GM18868 (cell line): Measurements from ENCODE around the gene HHAT.
A peak's percentile ranks its signal among the peaks of the same experiment; 100 is the strongest.

Source experiments
- ATAC-seq: cut with Tn5 transposase; IDR thresholded peaks from one replicate; pipeline ENCODE4 v1.9.1; 2021; ENCODE audit warnings: mild to moderate bottlenecking, moderate library complexity; ENCODE audit not compliant: unreplicated experiment

HHAT gene

DNA sequence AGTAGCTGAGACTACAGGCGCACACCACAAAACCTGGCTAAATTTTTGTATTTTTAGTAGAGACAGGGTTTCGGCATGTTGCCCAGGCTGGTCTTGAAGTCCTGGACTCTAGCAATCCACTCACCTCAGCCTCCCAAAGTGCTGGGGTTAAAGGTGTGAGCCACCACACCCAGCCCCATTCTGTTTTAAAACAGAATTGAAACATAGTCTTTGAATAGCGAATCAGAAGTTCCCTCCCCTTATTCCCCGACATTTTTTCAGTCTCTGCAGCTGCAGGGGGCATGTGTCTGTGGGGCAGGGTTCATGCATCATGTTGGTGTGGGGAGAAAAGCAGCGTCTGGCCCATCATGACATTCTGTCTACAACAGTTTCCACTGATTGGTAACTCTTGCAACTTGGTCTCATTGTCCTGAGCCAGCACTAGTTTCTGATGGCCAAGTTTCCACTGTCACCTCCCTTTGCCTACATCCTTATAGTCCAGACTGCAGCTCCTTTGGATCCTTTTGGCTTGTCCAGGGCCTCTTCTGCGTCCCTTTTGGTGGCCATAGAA, 15.6 kb upstream of the HHAT start:
- ATAC-seq: no peak

DNA sequence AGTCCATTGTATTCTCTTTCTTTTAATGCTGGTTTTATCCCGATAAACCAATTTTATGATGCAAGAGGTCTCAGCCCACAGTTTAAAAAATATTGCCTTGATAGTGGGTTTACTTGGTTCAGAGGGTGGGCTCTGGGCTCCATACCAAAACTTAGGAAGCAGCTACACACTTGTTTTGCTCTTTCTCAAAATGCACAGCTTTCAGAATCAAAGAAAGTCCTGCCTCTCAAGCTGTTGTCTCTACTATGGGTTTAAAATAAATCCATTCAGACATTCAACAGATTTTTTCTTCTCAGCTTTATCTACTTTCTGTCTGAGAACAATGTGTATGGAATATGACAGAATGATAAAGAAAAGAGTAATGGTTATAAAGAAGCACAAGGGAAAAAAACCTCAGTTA, 14.8 kb upstream of the HHAT start:
- ATAC-seq: no peak

DNA sequence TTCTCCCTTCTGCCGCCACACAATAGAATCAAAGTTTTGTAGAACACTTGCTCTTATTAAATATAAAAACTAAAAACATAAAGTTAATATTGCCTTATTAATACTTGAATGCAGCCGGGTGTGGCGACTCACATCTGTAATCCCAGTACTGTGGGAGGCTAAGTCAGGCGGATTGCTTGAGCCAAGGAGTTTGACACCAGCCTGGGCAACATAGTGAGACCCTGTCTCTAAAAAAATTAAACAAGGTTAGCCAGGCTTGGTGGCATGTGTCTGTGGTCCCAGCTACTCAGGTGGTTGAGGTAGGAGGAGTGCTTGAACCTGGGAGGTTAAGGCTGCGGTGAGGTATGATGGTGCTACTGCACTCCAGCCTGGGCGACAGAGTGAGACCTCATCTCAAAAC, 13.2 kb upstream of the HHAT start:
- no peak for ATAC-seq

DNA sequence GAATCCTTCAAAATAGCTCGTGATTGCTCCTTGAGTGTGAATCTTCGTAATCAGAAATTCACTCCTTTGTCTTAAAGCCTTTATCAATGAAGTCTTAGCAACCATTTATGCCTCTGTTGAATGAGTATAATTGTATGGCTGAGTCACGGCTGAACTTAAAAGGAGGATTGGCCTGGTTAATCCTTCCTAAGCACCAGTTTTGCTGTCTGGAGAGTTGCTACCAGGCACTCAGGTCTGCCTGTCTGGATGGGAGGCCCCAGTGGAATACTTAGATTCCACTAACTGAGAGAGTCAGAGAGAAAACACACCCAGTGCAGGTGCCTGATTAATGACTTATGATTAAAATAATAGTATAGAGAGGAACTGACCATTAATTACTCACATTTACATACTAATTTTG, 7.6 kb upstream of the HHAT start:
- ATAC-seq: no peak

DNA sequence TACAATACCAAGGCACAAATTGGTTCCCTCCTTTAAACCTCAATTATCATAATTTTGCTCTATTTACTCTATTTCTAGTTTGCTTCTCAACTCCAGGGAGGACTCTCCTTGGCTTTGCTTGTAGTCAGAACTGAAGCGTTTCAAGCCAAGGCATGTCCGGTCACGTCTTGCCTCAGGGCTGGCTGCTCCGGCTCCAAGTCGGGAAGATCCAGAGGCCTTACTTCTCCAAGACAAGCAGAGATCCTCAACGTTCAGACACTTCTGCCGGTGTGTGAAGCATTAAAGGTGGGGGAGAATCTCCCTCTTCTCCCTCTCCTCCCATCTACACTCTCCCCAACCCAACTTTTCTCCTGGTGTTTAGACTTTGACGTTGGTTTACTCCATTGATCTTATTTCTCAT, 7.2 kb upstream of the HHAT start:
- ATAC-seq: no peak

DNA sequence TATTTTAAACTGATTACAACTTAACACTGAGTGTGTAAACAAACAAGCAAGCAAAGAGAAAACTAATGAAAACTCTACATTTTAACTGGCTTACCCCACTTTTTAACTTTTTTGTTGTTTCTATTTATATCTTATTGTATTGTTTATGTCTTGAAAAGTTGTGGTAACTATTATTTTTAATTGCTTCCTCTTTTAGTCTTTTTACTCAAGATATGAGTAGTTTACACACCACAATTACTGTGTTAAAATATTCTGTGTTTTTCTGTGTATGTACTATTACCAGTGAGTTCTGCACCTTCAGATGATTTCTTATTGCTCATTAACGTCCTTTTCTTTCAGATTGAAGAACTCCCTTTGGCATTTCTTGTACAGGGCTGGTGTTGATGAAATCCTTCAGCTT, 4.7 kb upstream of the HHAT start:
- no peak for ATAC-seq

DNA sequence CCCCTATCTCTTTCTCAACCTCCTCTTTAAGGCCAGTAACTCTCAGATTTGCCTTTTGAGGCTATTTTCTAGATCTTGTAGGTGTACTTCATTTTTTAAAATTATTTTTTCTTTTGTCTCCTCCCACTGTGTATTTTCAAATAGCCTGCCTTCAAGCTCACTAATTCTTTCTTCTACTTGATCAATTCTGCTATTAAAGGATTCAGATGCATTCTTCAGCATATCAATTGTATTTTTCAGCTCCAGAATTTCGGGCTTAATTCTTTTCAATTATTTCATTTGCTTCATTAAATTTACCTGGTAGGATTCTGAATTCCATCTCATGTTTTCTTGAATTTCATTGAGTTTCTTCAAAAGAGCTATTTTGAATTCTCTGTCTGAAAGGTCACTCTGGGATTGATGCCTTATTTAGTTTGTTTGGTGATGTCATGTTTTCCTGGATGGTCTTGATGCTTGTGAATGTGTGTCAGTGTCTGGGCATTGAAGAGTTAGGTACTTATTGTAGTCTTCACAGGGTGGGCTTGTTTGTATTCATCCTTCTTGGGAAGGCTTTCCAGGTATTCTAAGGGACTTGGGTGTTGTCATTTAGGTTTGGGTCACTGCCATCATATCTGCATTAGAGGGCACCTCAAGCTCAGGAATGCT, 3.6 kb upstream of the HHAT start:
- no peak for ATAC-seq

DNA sequence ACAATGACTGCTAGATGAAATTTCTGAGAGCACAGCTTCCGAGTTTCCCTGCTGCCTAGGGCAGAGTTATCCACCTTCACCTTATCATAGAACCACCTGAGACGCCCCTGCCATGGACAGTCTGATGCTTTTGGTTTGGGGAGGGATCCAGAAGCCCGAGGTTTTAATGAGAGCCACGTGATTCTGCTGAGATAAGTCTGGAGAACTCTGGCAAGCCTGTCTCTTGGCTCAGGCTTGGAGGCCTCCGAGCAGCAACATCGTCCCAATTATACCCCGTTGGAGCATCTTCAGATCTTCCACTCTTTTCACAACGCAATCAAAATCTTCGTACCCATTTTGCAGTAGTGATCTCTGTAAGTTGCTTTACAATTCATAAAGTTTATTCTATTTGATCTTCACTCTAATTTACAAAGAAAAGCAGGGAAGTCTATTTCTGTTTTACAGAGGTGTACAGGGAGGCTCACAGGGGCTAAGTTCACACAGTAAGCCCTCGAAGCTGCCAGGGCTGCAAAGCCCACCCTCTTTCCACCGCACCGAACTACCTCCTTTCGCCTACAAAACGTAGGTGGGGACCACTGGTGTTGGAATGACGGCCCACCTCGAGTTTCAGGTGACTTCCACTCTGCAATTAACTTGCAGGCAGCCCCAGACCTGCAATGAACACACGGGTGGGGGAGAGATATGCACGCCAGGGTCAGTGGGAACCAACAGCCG, 513 bp upstream of the HHAT start:
- no peak for ATAC-seq

DNA sequence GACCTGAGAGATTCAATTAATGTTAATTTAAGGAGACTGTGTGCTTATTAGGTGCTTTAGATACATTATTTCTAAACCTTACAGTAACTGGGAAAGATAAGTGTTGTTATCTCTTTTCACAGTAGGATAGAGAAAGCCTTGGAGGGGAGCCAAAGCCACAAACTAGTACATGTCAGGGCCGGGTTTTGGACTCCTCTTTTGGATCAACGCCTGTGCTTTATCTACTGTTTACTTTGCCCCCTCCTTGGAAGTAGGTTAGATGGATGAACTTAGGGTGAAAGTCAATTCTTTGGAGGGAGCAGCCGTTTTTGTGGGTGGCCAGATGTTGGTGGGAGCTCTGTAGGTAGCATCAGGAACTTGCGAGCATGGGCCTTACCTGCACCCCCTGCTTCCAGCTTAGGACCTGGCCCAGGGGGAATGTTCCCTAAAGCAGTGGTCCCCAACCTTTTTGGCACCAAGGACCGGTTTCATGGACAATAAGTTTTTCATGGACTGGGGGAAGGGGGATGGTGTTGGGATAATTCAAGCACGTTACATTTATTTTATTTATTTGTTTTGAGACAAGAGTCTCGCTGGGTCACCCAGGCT, 1.7 kb downstream of the HHAT start:
- no peak for ATAC-seq

DNA sequence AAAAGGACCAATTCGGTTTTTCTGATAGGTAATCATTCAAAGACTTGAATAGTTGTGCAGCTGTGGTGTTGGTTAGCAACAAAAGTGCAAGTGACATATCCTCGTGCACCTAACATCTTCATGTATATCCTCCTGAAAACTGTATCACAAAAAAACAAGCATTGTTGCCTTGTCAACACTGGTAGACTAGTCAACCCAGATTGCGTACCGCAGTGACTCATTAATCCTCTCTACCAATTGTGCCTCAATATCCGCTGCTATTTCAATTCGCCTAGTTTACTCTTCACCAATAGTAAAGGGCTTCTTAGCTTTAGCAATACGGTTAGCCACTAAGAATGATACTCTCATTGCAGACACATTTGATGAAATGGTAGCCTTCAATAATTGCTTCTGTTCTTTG, 3.5 kb downstream of the HHAT start:
- no peak for ATAC-seq

DNA sequence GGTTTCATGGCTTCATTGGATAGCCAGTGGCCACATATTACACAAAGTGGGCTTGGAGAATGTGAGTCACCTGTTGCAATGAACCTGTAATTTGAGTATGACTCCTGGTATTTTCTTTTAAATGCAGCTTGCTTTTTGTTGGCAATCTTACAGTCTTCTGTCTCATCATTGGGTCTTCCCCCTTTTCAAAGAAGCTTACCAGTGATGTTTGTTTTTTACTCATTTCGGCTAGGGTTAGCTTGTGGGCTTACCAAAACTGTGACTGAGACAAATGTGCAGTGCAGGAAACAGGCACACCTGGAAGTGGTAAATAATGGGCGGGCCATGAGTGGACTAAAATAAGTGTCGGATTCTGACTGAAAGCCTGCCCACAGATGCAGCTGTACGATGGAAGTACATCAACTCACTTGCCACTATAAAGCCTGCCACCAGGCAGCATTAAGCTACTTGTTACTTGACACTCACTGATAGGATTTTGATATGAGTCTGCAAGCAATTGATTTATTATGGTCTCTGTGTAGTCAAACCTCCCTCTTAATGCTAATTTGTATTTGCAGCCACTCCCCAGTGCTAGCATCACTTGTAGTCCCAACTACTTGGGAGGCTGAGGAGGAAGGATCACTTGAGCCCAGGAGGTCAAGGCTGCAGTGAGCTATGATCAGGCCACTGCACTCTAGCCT, 4.2 kb downstream of the HHAT start:
- peak; percentile 79 for ATAC-seq

DNA sequence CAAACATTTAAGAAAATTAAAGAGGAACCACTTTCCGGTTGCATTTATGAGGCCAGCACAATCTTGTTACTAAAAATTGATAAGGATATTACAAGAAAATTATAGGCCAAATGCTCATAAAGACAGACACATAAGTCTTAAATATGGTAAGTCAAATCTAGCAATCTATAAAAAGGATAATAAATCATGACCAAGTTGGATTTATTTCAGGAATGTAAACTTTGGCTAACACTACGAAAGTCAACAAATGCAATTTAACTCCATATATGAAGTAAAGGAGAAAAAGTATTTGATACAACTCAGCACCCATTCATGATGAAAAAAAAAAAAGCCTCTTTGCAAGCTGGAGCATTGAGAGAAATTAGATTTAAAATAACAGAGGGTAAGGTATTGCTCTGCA, 6.3 kb downstream of the HHAT start:
- no peak for ATAC-seq

DNA sequence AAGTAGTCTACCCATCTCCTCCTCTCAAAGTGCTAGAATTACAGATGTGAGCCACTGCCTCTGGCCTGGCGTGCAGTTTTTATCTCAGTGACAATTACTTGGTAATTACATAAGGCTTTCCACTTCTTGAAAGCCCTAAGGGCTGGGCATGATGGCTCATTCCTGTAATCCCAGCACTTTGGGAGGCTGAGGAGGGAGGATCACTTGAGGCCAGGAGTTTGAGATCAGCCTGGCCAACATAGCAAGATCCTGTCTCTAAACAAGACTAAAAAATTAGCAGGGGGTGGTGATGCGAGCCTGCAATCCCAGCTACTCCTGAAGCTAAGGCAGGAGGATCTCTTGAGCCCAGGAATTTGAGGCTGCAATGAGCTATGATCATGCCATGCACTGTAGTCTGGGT, 7.7 kb downstream of the HHAT start:
- no peak for ATAC-seq

DNA sequence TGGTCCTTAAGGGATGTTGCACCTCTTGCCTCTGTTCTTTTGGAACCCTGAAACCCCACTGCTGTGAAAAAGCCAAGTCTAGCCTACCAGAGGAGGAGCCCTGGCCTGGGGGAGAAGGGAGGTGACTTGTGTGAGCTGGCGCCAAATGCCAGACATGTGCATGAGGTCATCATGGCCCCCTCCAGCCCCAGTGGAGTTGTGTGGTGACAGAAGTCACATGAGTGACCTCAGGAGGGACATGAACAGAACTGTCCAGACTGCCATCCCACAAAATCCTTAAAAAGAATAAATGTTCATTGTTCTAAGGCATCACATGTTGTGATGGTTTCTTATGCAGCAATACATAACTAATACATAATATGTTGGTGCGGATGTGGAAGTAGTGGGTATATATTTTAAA, 10.8 kb downstream of the HHAT start:
- ATAC-seq: no peak

DNA sequence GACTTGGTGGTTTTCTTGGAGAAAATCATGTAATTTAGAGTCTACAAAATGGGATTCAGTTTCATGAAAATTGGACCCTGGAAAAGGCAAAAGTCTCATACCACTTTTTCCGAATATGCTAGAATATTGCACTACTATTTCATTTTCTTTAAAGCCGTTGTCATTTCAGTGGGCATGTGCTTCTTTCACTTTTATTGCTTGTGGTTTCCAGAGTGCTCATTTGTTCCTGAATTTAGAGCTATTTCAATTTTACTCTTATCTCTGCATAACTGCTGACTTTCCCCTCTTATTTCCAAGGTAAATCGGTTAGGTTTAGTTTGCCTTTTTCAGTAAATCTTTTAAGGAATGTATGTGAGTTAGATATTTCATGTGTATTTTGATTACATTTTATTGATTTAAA, 11.6 kb downstream of the HHAT start:
- ATAC-seq: peak; percentile 31

DNA sequence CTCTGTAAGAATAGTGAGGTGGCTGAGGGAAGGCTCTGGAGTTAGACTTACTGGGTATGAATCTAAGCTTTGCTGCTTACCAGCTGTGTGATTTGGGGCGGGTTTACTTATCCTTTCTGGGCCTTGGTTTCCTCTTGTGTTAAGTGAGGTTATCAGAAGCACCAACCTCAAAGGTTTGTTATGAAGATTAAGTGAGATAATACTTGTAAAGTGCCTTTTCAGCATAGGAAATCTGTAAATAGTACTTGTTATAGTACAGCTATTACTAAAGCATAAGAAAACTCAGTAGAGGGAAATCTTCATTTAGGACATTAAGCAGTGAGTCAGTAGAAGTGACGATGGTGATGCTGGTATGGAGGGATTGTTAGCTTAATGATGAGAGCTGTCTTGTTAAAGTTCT, 12.1 kb downstream of the HHAT start:
- ATAC-seq: peak; percentile 36

DNA sequence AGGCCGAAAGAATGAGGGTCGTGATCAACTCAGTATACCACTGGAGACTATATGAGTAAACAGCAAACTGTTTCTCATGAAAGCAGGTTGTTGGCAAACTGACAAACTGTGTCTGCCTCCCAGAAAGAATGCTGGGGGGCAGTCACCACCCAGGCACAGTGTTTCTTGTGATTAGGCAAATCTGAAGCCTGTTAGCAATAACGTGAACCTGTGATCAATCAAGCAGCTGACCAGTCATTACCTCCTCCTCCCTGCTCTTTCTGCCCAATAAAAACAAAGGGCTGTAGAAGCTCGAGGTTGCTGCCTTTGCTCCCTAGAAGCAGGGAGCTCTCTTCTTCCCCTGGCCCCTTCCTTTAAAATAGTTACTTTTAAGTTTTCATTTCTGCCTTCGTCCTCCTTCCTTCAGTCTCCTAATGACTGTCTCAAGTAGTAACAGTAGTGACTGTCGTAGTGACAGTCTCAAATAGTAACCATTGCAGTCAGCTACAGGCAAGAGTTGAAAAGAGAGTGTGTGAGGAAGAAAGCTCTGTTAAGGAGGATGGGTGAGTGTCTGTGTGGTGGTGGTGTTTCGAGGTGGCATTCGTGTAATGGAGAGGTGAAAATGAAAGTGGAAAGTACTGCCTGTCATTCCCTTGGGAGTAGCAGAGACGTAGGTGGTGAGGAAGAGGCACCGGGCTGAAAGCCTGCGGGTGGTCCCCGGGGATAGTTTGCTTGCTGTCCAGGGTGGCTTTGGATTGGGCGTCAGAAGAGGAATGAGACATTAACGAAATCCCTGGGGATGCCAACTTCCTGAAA, 14.5 kb downstream of the HHAT start:
- peak; percentile 38 for ATAC-seq

DNA sequence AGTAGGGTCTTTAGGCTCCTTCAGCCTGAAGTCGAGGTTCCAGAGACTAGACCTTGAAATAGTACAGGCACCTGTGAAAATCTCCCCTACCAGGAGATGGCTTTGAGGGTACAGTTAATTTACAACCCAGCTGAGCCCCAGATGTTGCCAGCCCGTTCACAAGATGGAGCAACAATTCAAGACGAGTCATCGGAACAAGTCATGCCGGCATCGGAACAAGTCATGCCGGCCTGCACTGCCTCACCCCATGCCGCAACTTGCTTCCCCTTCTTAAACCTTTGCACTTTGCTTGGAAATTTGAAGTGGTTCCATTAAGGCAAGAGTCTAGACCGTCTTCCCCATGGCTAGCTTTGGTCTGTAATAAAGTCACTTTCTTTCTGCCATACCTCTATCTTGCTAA, 16.0 kb downstream of the HHAT start:
- ATAC-seq: no peak

DNA sequence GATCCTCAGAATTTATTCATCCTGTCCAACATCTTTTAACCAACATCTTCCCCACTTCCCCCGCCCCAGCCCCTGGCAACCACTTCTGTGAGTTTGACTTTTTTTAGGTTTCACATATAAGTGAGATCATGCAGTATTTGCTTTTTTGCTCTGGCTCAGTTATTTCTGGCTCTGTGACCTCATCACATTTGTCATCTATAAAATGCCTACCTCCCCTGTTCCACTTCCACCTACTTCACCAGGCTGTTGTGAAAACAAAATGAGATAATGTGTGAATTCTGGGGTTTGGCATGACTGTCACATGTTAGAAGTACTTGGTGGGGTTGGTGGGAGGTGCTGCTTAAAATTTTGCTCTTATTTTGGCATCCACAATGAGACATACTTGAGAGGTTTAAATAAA, 18.4 kb downstream of the HHAT start:
- peak; percentile 75 for ATAC-seq

DNA sequence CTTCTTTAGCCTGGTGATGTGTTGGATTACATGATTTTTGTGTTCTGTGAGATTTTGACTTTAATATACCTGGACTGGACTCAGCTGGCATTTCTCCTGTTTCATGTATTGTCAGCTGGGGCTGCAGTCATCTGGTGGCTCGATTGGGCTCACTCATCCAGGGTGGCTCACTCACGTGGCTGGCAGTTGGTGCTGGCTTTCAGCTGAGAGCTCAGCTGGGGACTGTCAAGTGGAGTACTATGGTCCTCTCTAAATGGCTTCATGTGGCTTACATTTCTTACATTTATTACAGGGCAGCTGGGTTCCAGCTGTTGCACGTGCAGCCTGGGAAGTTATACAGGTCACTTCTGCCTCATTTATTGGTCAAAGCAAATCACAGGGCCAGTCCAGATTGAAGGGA, 22.8 kb downstream of the HHAT start:
- ATAC-seq: no peak

DNA sequence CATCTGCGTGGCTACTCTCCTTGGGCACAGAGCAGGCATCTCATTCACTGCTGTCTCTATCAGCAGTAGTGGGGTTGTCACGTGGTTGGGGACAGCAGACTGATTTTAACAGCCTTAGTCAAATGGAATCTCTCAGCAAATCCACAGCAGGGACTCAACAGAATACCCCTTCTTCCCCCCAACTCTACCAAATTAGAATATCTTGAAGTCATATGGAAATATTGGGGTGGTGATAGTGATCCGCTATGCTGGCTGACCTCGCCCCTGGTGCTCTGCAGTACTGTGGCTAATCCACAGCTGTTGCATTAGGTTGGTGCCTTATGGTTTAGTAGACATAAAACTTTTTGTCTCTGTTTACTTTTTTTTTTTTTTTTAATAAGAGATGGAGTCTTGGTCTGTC, 23.9 kb downstream of the HHAT start:
- ATAC-seq: no peak
